Measurements from ENCODE around the gene PRDM12.
"Not testable (repeated sequence)": the region's sequence is repeated elsewhere in the genome, so short reads cannot be mapped to it uniquely, and the experiment has no call there.

Gene PRDM12

DNA sequence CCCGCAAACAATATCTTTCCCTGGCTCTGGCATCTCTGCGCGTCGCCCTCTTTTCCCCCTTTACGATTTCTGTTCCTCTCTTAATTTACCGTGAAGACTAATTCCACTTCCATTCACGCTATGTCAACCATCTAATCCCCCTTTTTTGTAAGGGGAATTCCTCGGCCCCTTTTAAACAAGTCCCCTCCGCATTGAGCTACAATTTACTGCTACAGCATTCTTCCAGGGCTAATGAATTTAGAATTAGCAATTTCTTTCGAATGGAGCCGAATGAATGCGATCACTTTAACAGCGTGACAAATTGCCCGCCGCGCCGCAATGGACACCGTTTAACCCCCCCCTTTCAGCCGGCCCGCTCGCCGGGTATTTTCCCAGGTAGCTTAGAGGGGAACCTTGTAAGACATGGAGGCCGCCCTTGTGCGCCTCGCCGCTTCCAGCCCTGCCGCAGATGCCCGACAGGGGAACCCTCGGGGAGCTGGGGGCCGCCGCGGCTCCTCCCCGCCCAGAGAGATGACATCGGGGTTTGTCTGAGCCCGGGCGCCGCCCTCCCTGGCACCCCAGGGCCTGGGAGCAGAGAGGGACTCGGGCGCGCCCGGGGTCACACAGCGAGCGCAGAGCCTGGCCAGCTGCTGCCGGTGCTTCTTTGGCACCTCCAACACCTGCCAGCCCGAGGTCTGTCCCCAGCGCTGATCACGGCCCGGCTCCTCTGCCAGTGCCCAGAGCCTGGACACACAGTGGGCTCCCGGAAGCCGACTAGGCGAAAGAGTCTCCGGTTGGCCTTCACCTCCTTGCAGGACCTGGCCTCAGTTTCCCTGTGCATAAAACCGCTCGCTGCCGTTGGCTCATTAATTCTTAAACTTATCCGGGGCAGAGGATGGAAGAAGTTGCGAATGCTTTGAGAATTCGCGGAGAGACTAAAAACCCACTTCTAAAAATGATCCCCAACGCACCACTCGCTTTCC lies 1.3 kb downstream of the PRDM12 start:
- DNase-seq: no peak

DNA sequence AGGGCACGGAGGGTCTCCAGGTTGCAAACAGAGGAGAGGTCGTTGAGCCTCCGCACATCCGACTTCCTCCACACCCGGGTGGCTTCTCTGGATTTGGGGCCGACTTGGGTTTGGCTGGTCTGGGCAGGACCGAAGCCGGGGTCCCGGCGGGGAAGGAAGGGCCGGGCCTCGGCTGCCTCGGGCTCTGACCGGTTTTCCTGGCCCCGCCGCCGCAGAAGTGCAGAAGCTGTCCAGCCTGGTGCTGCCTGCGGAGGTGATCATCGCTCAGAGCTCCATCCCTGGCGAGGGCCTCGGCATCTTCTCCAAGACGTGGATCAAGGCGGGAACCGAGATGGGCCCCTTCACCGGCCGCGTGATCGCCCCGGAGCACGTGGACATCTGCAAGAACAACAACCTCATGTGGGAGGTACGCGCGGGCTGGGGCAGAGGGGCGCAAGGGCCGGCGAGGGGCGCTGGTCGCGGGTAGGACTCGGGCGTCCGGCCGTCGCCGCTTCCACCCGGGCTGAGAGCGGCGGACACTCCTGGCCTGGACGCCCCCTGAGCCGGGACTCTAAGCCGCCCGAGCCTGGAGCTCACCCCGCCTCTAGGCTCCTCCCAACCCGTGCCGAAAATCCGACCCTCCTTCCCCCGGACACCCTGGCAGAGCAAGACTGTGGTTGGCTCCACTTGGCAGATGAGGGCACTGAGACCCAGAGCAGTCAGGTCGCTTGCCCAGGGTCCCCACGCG lies 2.2 kb downstream of the PRDM12 start:
- DNase-seq: no peak

DNA sequence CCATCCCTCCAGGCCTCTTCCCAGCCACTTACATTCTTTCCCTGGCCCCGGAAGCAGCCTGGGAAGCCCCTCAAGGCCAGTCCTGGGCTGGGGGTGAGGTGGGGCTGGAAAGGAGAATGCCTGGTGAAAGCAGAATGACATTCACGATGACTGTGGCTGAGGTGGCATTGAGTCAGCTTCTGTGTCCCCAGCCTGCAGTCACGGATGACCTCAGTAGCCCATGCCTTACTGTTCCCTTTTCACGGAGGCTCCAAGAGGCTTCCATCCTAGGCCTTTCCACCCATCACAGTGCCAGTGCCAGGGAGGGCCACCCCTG lies 2.7 kb downstream of the PRDM12 start:
- no peak for DNase-seq

DNA sequence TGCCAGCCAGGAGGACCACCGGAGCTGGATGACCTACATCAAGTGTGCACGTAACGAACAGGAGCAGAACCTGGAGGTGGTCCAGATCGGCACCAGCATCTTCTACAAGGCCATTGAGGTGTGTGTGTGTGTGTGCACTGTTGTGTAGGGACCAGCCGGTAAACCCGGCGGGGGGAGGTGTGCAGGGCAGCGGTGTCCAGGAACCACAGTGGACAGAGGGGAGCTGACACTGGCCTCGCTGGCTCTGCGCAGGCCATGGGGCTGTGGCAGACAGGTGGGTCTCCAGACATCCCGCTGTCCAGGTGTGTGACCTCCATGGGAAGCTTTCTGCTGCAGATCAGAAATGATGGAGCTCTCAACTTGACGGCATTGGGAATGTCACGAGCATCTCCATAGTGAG lies 3.8 kb downstream of the PRDM12 start:
- DNase-seq: no peak

DNA sequence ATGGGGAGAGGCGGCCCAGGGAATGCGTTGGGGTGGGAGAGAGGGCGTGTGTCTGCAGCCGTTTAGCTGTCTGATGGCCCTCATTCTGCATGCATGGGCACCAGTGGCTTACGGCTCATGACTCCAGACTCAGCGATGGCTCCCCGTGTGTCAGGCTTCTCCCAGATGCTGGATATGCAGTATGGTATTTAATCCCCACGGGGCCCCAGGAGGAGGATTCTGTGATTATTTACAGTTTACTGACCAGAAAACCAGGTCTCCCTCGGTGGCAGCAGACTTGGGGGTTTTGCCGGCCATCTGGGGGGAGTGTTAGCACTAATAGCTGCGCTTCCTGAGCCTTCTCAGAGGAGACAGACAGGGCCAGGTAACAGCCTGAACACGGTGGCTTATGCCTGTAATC lies 4.3 kb downstream of the PRDM12 start:
- no peak for DNase-seq

DNA sequence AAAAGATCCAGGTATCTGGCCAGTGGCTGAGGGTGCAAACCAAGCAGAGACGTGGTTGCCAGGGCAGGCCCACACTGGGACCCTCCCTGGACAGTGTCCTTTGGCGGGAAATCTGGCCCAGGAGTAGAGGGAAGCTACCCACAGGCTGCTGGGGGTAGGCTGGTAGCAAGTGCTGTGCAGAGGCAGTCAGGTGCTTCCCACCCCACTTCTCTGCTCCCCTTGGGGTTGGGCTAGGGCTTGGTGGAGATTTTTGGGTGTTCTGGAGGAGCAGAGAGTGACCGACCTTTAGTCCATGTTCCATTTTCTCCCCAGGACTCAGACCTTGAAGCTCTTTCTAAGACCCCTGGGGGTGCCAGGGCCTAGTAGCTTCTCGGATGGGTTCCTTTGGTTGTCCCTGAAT lies 5.6 kb downstream of the PRDM12 start:
- DNase-seq: no peak

DNA sequence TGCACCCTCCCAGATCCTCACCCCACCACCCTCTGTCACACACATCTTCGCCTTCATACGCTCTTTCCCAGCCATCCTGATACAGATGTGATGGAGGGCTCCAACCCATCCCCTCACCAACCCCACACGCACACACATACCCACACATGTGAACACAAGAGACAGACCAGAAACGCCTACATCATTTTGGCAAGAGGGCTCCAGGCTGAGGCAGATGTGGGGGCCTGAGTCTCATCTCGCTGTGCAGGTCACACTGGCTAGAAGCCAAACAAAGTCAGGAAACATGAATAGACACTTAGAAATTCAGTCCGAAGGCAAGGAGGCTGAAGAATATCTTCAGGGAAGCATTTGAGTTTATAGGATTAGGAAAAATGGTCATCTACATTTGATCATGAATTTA lies 6.2 kb downstream of the PRDM12 start:
- DNase-seq: no peak

DNA sequence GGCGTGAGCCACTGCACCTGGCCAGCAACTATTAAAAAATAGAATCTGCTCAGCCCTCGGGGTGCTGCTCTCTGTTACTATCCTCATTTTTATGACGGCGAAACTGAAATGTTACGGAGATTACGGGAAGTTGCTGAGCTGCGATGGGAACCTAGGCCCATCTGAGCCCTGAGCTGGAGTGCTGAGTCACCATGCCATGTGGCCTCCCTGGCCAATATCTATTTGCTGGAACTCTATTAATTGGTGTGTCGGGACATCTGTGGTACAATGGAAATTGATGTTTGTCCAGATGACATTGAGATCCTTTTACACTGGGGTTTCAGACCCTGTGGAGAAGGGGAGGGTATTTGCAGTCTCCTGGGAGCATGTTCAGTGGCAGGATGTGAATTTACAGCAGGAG lies 8.1 kb downstream of the PRDM12 start:
- DNase-seq: no peak

DNA sequence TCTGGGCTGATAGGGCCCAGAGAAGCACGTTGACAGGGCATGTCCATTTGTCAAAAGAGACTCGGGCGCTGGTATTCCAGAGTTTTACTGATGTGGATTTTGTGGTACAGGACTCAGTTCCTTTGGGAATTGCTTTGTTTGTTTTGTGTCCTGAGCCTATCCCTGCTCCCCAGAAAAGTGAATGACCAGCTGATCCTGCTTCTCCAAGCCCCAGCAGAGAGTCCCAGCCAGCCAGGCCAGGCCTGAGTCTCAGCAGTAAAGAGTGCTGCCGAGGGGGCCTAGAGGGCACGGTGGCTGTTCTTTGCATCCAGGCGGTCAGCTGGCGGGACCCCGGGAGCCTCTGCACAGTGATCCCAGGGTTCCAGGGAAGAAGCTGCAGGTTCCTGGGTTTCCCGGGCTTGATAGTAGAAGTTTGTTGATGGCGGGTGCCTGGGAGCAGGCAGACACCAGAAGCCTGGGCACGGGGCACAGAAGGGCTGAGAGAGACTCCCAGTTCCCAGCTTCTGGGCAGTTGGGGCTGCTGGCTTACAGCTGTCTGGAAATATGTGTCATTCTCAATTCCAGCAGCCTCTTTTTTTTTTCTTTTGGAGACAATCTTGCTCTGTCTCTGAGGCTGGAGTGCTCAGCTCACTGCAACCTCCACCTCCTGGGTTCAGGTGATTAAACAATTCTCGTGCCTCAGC lies 8.7 kb downstream of the PRDM12 start:
- DNase-seq: no peak

DNA sequence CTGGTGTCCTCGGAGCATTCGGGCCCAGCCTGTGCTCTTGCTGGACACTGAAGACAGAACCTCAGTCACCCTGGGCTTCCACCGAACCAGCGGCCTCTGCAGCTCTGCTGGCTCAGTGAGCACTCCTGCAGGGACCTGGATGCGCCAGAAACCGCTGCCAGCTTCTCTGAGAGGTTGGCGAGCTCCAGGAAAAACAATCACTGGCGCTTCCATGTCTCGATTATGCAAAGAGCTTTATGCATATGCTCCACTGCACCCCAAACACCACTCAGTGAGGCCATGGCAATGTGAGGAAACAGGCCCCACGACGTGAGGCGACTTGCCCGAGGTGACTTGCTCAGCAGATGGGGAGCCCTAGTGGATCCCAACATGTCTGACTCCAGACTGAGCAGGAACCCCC lies 11.0 kb downstream of the PRDM12 start:
- DNase-seq: no peak

DNA sequence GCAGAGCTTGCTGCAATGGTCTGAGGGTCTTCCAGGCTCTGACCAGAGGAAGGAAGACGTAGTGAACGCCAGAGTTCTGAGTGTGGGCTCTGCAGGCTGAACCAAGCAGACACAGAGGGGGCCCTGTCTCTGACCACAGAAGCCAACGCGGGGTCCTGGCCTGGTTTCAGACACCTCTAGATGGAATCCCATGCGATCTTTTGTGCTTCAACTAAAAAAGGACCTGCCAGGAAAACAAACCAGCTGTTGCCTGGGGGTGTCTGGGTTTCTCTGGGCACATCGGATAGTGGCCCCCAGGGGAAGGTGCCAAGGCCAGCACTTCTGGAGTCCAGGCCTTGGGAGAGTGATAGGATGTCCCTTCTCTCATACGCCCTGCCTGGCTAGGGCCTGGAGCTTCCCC lies 12.9 kb downstream of the PRDM12 start:
- DNase-seq: no peak

DNA sequence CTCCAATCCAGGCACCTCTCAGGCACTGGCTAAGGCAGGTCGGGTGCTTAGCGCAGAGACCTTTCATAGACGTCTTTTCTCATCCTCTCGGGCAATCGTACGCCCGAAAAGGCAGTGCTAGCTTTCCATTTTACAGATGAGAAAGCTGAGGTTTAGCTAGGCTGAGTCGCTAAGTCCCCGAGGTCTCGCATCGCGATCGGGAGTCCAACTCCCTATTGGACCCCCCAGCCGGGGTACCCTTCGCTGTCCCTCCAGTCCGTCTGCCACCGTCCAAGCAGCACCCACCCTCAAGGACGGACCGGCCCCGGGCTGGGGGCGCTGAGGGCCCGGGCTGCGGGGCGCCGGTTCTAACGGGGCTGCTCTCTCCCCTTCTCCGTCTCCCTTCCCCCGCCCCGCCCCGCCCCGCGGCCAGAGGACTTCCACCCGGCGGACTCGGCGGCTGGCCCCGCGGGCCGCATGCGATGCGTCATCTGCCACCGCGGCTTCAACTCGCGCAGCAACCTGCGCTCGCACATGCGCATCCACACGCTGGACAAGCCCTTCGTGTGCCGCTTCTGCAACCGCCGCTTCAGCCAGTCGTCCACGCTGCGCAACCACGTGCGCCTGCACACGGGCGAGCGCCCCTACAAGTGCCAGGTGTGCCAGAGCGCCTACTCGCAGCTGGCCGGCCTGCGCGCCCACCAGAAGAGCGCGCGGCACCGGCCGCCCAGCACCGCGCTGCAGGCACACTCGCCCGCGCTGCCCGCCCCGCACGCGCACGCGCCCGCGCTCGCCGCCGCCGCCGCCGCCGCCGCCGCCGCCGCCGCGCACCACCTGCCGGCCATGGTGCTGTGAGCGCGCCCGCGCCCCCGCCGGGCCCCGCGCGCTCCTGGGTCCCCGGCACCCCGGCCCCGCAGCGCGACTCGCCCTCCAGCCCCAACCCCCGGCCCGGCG lies 16.7 kb downstream of the PRDM12 start:
- peak; percentile 51 for DNase-seq

DNA sequence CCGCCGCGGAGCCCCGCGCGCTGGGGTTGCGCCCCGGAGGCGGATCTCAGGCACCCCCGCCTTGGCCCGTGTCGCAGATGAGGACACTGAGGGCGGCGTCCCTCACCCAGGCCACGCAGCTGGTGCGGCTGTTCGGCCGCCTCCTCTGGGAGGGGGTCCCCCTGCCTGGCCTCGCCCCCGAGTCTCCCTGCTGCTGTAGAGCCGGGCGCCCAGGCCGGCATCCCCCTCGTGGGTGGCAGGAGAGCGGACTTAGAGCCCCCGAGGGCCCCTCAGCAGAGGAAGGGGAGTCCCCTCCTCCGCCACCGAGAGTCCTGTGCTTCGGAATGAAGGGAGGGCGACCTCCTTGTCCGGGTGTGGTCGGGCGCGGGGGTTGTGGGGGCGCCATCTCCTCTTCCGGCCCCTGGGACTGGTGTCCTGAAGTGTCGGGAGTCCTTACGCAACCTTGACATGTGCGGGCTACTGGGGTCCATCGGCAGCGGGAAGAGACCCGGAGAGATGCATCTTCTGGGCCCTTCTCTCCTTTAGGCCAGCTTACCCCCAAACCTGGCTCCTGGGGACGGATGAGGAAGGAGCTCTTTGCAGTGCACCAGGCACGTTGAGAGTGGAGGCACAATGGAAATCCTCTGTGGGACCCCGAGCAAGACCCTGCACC lies 17.5 kb downstream of the PRDM12 start:
- DNase-seq: no peak

DNA sequence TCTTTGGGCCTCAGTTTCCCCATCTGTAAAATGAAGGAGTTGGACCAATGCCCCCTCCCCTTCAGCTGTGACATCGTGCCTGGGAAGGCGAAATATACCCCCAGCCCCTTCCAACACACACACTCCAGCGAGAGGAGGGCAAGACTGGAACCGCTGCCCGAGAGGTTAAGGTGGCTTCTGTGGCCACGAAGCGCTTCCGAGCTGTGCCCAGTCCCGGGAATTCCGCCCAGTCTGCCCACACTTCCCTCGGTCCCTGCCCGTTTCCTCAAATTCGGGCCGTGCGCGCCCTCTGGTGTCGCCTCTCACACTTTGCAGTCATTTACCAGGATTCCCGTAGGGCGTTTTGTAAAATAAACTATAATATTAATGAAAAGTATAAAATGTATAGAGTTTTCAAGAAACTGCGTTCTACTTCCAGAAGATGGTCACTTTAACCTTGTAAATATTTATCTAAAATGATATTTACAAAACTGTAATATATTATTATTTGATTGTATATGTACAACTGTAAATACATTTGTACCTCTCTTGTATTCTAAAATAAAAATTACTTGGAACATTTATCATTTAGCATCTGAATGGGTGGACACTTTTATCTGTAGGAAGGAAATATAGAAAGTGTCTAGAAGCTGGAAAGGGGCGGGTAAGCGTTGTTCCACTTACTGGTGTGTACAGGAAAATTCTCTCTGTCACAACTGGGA lies 18.2 kb downstream of the PRDM12 start:
- peak; percentile 62 for DNase-seq

DNA sequence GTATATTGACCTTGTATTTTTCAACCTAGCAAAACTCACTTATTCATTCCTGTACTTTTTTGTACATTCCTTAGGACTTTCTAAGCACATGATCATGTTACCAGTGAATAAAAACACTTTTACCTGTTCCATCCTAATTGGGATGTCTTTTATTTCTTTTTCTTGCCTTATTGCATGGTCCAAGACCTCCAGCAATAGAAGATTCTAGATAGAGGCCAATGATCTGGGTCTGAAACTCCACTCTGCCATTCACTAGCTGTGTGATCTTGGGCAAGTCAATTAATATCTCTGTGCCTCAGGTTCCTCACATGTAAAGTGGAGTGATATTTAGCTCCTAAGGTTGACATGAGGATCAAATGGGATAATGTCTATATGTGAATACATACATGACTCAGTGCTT lies 20.7 kb downstream of the PRDM12 start:
- DNase-seq: no peak

DNA sequence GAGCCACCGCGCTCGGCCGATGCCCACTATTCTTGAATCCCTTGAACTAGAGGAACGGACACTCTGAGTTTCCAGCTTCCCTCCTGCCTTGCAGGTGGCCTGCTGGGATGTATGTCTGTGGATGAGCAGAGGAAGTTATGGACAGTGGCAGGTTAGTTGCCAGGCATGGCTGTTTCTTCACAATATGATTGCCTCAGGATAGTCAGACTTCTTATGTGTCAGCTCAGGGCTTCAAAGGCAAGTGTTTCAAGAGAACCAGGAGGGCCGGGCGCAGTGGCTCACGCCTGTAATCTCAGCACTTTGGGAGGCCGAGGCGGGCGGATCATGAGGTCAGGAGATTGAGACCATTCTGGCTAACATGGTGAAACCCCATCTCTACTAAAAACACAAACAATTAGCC lies 21.6 kb downstream of the PRDM12 start:
- not testable (repeated sequence) for DNase-seq

DNA sequence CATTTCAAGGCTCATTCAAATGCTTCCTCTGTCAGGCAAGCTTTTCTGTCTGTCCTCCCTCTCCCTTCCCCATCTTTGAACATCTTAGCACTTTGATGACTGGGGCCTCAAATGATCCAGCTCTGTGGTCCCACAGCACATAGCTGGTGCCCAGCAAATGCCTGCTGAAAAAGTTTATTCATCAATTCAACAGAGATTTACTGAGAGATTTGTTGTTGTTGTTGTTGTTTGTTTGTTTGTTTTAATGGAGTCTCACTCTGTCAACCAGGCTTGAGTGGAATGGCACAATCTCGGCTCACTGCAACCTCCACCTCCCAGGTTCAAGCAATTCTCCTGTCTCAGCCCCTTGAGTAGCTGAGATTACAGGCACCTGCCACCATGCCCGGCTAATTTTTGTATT lies 23.2 kb downstream of the PRDM12 start:
- DNase-seq: no peak

DNA sequence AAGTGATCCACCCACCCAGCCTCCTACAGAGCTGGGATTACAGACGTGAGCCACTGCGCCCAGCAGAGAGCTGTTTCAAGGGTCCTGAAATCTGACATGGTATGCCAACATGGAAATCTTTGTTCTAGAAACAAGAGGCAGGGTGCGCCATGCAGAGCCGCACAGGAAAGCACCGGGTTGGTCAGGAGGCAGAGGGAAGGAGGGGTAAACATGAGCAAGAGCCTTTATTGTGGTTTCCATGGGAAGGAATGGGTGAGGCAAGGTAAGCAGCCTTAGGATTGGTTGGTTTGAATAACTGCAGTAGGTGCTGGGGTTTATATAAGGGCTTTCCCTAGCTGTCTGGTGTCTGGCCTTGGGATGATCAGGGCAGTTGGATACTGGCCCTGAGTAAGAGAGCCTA lies 23.7 kb downstream of the PRDM12 start:
- no peak for DNase-seq

DNA sequence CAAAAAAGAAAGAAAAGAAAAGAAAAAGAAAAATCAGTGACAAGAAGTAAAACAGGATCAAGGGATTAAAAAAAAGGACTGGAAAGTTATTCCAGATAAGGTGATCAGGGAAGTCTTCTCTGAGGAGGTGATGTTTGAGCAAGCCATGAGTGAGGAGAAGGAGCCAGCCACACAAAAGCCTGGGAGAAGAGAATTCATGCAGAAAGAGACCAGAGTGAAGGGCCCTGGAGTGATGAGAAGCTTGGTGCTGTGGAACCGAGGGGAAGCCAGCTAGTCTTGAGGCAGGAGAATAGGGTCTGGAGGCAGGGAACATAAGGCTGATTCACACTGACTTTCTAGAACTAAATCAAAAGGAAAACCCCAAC lies 25.2 kb downstream of the PRDM12 start:
- DNase-seq: no peak

DNA sequence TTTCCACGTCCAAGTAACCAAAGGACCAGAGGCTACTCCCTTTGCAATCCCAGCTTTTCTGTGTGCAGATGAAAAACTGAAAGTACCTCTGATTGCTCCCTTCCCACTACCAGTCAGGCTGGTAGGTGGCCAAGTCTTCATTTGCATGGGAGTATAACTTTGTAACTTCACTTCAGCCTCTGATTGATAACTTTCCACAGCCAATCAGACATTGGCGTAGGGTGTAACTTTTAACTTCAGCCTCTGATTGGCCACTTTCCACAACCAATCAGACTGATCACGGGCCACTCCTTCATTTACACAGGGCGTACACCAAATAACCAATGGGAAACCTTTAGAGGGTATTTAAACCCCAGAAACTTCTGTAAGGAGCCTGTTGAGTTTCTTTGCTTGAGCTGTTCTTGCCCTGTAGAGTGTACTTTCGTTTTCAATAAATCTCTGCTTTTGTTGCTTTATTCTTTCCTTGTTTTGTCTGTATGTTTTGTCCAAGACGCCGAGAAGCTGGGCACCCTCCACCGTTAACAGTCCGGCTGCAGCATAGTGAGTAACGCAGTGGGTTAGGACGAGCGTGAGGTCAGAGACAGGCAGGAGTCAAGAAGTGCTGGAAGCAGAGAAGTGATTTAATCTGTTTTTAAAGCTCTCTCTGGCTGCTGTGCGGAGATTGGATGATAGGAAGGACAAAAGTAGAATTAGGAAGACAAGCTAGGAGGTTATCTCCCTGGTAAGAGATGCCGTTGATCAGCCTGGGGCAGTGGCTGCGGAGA lies 25.7 kb downstream of the PRDM12 start:
- no peak for DNase-seq

DNA sequence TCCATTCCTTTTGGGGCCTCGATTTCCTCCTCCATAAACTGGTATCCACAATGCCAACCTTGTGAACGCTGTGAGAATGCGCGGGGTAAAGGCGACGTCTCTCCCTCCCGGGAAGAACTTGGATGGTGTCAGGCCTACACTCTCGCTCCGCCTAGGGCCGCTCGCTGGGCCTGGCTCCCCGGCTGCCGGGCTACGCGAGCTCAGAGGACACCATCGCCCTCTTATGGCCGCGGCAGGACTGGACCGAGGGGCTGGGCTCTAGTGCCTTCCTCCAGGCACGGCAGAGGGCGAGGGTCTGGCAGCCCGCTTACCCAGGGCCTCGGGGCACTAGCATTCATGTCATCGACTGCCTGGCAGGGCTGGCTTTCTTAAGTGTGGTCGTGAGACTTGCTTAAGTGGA lies 27.9 kb downstream of the PRDM12 start:
- DNase-seq: no peak
